Left lung (tissue), 10 donors: ENCODE data around the gene HMGN2. TPM values are rescaled to one million over a fixed set of nuclear protein-coding genes. Genes with fewer than 3 reads are reported as not detected.

Experiments used
- ATAC-seq: fragments of 200-7000 bp; cut with Tn5 transposase; one replicate; pipeline ENCODE4 v1.9.1; 2020; ENCODE audit warnings: moderate library complexity
- DNase-seq, 4 donors: peaks; one replicate each; pipeline ENCODE4 v3.0.0-alpha.2; 2013 to 2020
- H3K27ac ChIP-seq, 2 donors: fragments of 200-600 bp; sonication (generic) in 1 of 2; one replicate each; pipeline versions ENCODE4 v1.5.0 to v1.8.0; 2020 to 2021
- H3K27me3 ChIP-seq, 2 donors: fragments of 200-600 bp; sonication (generic) in 1 of 2; one replicate each; pipeline versions ENCODE4 v1.5.0 to v1.8.0; 2020 to 2021
- H3K36me3 ChIP-seq, 2 donors: fragments of 200-600 bp; sonication (generic) in 1 of 2; one replicate each; pipeline versions ENCODE4 v1.5.0 to v1.8.0; 2020 to 2021
- H3K4me1 ChIP-seq, 2 donors: fragments of 200-600 bp; one replicate each; pipeline ENCODE4 v1.8.0; 2021
- H3K4me3 ChIP-seq, 2 donors: fragments of 200-600 bp; sonication (generic) in 1 of 2; one replicate each; pipeline versions ENCODE4 v1.5.0 to v1.8.0; 2020 to 2021; ENCODE audit warnings: mild to moderate bottlenecking in 1 of 2
- H3K9me3 ChIP-seq, 2 donors: fragments of 200-600 bp; sonication (generic) in 1 of 2; one replicate each; pipeline versions ENCODE4 v1.5.0 to v1.8.0; 2020 to 2021
- CTCF ChIP-seq, 2 donors: fragments of 200-600 bp; sonication (generic) in 1 of 2; IDR thresholded peaks; one replicate each; pipeline versions ENCODE4 v1.5.0 to v1.8.0; 2021; ENCODE audit warnings: antibody characterized with exemption in 2 of 2
- intact Hi-C, 2 donors: fragments of 100-400 bp; cut with DNase I; formaldehyde crosslinking; loops; one replicate each; pipeline versions ENCODE4 v1.11.2 to v1.14.2; 2022
- polyA plus RNA-seq, 6 donors: library from polyadenylated mRNA; unstranded; fragments of 120-200 nt; gene quantifications; one replicate each; pipeline ENCODE4 v1.2.1, GENCODE V29; 2013; ENCODE audit not compliant: insufficient read length in 6 of 6
- total RNA-seq, 2 donors: library from RNA; stranded (reverse); fragmentation: NEBNext Ultra II Directional; extraction: Animal tissue kit (Norgen Biotek cat#: 25700); gene quantifications; one replicate each; pipeline ENCODE4 v1.2.1, GENCODE V29; 2021
- donor health status: DM: no; HTN: yes; CAD: no.
- donor health status: DM: no; HTN: no; CAD: no.

HMGN2 gene
- total and polyA plus RNA-seq, 8 donors = 266 to 1,494 (median 1,086) TPM

- TF ChIP-seq CTCF (IDR thresholded peaks at IDR 0.05) = no peak
- no peaks in the 10 kb centered on the region for H3K27me3 ChIP-seq
- H3K9me3 ChIP-seq = no peaks in the 10 kb centered on the region
- H3K4me3 ChIP-seq = no peak overlapping the region
- no peak for DNase-seq
- intact Hi-C loops = no loop called here
- peaks cover 0 to 14% of the 10 kb centered on the region in 2 donors for H3K4me1 ChIP-seq
- H3K36me3 ChIP-seq = no peaks in the 10 kb centered on the region
- no peak overlapping the region for H3K27ac ChIP-seq
- ATAC-seq = no peak
Measured at GRCh38 chr1:26522073-26522472, 49.8 kb downstream of the HMGN2 start.

GRCh38 chr1:26524181-26524580, 51.9 kb downstream of the HMGN2 start:
- peaks cover 0 to 21% of the 10 kb centered on the region in 2 donors for H3K4me1 ChIP-seq
- DNase-seq (no peak), ATAC-seq (no peak)
- TF ChIP-seq CTCF (IDR thresholded peaks at IDR 0.05) = no peak
- H3K36me3 ChIP-seq = no peaks in the 10 kb centered on the region
- H3K4me3 ChIP-seq = no peak overlapping the region
- intact Hi-C loops = no loop called here
- H3K27me3 ChIP-seq = no peaks in the 10 kb centered on the region
- H3K27ac ChIP-seq = no peak overlapping the region
- no peaks in the 10 kb centered on the region for H3K9me3 ChIP-seq

Other genes starting within 250 kb of the HMGN2 start
- gene CEP85, start 238.2 kb upstream of the HMGN2 start, total RNA-seq = 10 to 100 TPM; 12.1 to 13.6 TPM
- 10 to 100 TPM; 20.8 to 24.8 (median 21.7) TPM for gene CEP85, start 238.2 kb upstream of the HMGN2 start, polyA plus RNA-seq
- 100 to 1,000 TPM; 210 to 347 TPM for gene SH3BGRL3, start 192.4 kb upstream of the HMGN2 start, total RNA-seq
- 100 to 1,000 TPM in 4 of 6 donors, 10 to 100 TPM in 2; 90.4 to 120 (median 106) TPM for gene SH3BGRL3, start 192.4 kb upstream of the HMGN2 start, polyA plus RNA-seq
- gene UBXN11, start 165.8 kb upstream of the HMGN2 start, total RNA-seq = 10 to 100 TPM; 24.0 to 43.1 TPM
- 10 to 100 TPM; 23.0 to 29.7 (median 26.1) TPM for gene UBXN11, start 165.8 kb upstream of the HMGN2 start, polyA plus RNA-seq
- gene CD52, start 154.5 kb upstream of the HMGN2 start, total RNA-seq = 100 to 1,000 TPM in 1 of 2 donors, 10 to 100 TPM in 1; 96.7 to 170 TPM
- 1 to 10 TPM; 2.6 to 6.4 (median 5.8) TPM for gene CD52, start 154.5 kb upstream of the HMGN2 start, polyA plus RNA-seq
- gene CRYBG2, start 118.3 kb upstream of the HMGN2 start, total RNA-seq = 1 to 10 TPM; 2.0 to 7.6 TPM
- gene CRYBG2, start 118.3 kb upstream of the HMGN2 start, polyA plus RNA-seq = 1 to 10 TPM in 5 of 6 donors, under 1 TPM in 1; 0.94 to 2.4 (median 1.4) TPM
- under 1 TPM; 0.47 to 0.86 TPM for gene ZNF683, start 99.7 kb upstream of the HMGN2 start, total RNA-seq
- gene ZNF683, start 99.7 kb upstream of the HMGN2 start, polyA plus RNA-seq = under 1 TPM in 5 of 6 donors, not detected in 1; 0.09 to 0.22 (median 0.18) TPM
- gene LIN28A, start 61.6 kb upstream of the HMGN2 start, total RNA-seq = not detected
- gene LIN28A, start 61.6 kb upstream of the HMGN2 start, polyA plus RNA-seq = under 1 TPM; 0.06 to 0.11 (median 0.10) TPM
- 10 to 100 TPM; 49.6 to 56.0 TPM for gene DHDDS, start 40.1 kb upstream of the HMGN2 start, total RNA-seq
- 10 to 100 TPM; 34.5 to 39.0 (median 35.3) TPM for gene DHDDS, start 40.1 kb upstream of the HMGN2 start, polyA plus RNA-seq
- gene RPS6KA1, start 57.3 kb downstream of the HMGN2 start, total RNA-seq = 100 to 1,000 TPM in 1 of 2 donors, 10 to 100 TPM in 1; 85.6 to 104 TPM
- gene RPS6KA1, start 57.3 kb downstream of the HMGN2 start, polyA plus RNA-seq = 10 to 100 TPM; 19.9 to 27.1 (median 24.5) TPM
- 10 to 100 TPM; 65.5 to 71.4 TPM for gene ARID1A, start 223.6 kb downstream of the HMGN2 start, total RNA-seq
- gene ARID1A, start 223.6 kb downstream of the HMGN2 start, polyA plus RNA-seq = 100 to 1,000 TPM in 3 of 6 donors, 10 to 100 TPM in 3; 94.5 to 106 (median 100) TPM